AG04449 (cell line): Measurements from ENCODE around the gene PDF.

Experiments used
- CTCF ChIA-PET: fragments of 350-600 bp; formaldehyde crosslinking; extraction: SDS; loops from one replicate; lab custom pipeline; 2021; ENCODE audit warnings: antibody characterized with exemption; lab: Yijun Ruan, JAX
- POLR2A ChIA-PET: fragments of 400-600, 350-600 bp; formaldehyde crosslinking; extraction: SDS; loops from one replicate; lab custom pipeline; 2020; ENCODE audit warnings: antibody characterized with exemption, inconsistent platforms; lab: Yijun Ruan, JAX
- DNase-seq: peaks from one replicate; pipeline ENCODE4 v3.0.0-alpha.2; 2010; ENCODE audit warnings: low read depth, low spot score
- H3K4me3 ChIP-seq: 2 replicates; pipeline ENCODE4 v1.5.1; 2011; ENCODE audit warnings: low read depth, mild to moderate bottlenecking, control low read depth, low read length
- TF ChIP-seq, protein P1 (sequence below): IDR thresholded peaks from one replicate; pipeline ENCODE4 v1.5.1; 2011; ENCODE audit warnings: mild to moderate bottlenecking, moderate library complexity, low read length, control low read depth, inconsistent platforms; ENCODE audit not compliant: insufficient read depth; ENCODE audit errors: missing control alignments

The PDF gene

DNA sequence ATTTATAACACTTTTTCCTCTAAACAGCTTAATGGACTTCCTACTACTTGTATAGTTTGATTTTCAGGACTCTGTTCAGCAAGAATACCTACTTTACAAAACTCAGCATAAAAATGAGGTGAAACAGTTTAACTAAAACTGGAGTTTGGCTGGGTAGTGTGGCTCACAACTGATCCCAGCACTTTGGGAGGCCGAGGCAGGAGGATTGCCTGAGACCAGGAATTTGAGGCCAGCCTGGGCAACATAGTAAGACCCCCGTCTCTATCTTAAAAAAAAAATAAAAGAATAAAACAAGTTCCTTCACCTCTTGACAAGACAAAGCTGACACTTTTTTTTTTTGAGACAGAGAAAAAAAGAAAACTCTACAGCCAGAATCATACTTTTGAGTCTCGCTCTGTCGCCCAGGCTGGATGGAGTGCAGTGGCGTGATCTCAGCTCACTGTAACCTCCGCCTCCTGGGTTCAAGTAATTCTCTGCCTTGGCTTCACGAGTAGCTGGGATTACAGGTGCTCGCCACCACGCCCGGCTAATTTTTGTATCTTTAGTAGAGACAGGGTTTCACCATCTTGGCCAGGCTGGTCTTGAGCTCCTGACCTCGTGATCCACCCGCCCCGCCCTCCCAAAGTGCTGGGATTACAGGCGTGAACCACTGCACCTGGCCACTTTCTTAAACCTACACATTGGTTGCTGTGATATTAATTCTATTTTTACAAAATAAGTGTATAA lies 2.6 kb downstream of the PDF start:
- ChIA-PET CTCF (interaction anchor here (1.0 to 8.9 kb wide), 9 partner anchors 9 to 427 kb away, joined by 3 to 52 read pairs (median 4); partner anchors contain the start of gene NOB1), POLR2A (no interaction called here)
- no peak for DNase-seq
- TF ChIP-seq, protein P1, sequence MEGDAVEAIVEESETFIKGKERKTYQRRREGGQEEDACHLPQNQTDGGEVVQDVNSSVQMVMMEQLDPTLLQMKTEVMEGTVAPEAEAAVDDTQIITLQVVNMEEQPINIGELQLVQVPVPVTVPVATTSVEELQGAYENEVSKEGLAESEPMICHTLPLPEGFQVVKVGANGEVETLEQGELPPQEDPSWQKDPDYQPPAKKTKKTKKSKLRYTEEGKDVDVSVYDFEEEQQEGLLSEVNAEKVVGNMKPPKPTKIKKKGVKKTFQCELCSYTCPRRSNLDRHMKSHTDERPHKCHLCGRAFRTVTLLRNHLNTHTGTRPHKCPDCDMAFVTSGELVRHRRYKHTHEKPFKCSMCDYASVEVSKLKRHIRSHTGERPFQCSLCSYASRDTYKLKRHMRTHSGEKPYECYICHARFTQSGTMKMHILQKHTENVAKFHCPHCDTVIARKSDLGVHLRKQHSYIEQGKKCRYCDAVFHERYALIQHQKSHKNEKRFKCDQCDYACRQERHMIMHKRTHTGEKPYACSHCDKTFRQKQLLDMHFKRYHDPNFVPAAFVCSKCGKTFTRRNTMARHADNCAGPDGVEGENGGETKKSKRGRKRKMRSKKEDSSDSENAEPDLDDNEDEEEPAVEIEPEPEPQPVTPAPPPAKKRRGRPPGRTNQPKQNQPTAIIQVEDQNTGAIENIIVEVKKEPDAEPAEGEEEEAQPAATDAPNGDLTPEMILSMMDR = no peak
- no peak overlapping the region for H3K4me3 ChIP-seq

DNA sequence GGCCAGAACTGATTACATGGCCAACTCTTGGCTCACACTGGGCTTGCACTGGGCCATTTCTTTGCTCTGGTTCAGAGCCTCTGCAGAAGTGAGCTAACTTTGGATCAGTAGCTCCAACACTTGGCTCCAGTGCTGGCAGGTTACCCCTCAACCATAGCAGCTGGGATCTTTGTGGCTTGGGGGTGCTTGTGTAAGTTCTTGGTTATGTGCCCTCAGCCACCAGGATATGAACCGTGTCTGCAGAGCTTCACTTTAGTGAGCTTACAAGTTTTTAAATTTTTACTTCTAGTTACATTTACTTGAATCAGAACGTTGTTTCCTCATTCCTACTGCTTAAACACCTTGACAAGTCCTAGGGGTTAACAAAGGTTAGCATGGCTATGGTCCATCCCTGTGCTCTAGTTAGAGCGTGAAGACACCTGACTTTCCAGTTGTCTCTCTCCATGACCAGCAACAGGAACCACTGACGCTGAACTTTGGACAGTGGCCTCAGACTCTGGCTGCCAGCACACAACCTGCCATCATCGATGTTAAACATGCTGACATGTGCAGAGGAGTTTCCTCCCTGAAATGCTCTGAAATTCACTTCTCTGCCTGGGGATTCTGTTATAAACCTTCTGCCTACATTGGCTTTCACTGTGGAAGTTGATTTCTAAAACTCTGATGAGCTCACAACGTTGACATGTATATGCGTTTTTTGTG lies 4.1 kb downstream of the PDF start:
- TF ChIP-seq, protein P1 = no peak
- DNase-seq = no peak
- ChIA-PET CTCF (interaction anchor here (0.6 to 8.9 kb wide), 9 partner anchors 10 to 429 kb away, joined by 3 to 52 read pairs (median 3); partner anchors contain the start of gene NOB1), POLR2A (interaction anchor here (0.5 kb wide), 1 partner anchor 8 kb away, joined by 3 read pairs; no protein-coding TSS in a partner anchor)
- H3K4me3 ChIP-seq = no peak overlapping the region

DNA sequence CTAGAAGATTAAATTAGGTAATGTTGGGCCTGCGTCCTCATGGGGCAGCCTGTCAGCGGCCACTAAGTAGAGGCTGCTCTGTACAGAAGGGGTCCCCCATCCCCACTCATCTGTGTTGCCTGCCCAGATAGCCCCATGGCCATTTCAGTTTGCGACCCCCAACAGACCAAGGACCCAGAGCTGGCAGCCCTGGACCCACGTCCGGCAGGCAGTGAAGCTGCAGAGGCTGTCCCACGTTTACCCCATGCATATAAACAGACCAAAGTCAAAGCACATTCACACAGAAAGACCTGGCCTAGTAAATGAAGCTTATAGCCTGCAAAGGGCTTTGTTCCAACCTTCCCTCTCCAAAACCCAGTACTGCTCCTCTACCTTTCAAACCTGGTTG lies 4.6 kb downstream of the PDF start:
- CTCF ChIA-PET = interaction anchor here (1.0 to 8.9 kb wide), 6 partner anchors 11 to 429 kb away, joined by 3 to 52 read pairs (median 4); partner anchors contain the start of gene NOB1
- POLR2A ChIA-PET = no interaction called here
- H3K4me3 ChIP-seq = no peak overlapping the region
- DNase-seq = no peak
- TF ChIP-seq, protein P1 = no peak

DNA sequence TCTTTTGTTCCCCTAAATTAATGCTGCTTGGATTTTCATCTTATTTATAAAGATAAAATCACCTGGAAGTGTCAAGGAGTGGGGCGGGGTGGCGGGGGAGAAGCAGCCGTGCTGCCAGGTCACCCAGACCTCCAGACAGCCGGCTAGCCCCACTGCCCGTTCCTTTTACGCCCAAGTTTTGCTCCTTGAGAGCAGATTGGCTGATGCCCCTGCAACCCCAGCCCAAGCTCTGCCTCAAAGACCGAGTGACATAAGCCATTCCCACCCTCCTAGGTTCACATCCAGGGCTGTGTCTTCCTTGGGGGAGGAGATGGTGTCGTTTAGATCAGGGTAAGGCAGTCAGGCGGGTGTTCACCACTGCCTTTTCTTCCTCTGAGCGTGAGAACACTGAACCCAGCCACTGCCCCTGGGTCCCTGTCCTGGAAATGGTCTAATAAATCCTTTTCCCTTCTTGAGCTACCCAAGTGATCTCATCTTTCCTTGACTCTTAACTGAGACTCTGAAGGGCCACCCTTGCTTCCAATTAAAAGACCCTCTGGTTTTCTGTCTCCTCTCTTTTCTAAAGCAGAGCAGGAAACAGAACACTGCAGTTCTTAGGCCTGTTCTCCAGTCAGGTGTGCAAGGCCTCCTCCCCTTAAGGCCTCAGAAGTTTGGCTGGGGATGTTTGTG lies 5.7 kb downstream of the PDF start:
- H3K4me3 ChIP-seq = no peak overlapping the region
- ChIA-PET CTCF (interaction anchor here (2.6 to 8.9 kb wide), 2 partner anchors 10 to 174 kb away, joined by 6 to 52 read pairs; no protein-coding TSS in a partner anchor), POLR2A (no interaction called here)
- TF ChIP-seq, protein P1 = no peak
- no peak for DNase-seq

DNA sequence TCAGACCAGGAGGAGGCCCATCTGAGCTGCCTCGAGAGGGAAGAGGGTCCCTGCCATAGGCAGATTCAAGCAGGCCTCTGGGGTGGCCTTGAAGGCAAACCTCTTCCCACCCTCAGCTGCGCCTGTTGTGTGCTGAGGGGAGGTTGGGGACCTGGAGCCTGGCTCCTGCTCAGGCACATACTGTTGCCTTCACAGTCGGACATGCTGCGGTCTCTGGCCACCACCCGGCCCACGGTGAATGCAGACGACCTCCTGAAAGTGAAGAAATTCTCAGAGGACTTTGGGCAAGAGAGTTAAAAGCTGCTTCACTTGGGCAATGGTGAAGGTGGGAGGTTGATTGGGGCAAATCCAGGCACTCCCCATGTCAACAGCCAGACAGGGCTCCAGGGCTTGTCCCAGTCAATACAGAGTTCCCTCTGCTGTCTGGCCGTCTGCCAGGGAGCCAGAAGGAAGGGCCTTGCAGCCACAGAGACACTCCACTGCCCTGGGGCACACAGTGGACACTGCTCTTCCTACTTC lies 6.3 kb downstream of the PDF start:
- ChIA-PET CTCF (interaction anchor here (0.7 to 8.9 kb wide), 2 partner anchors 10 to 157 kb away, joined by 3 to 52 read pairs; no protein-coding TSS in a partner anchor), POLR2A (no interaction called here)
- DNase-seq = no peak
- no peak overlapping the region for H3K4me3 ChIP-seq
- TF ChIP-seq, protein P1 = no peak
